Kidney tubule cell (primary cell): ENCODE results near the gene ZNRF1.

Source experiments
- DNase-seq: peaks from one replicate; pipeline ENCODE4 v3.0.0-alpha.2; 2018; ENCODE audit warnings: low spot score

Gene ZNRF1

GRCh38 chr16:75099075-75099667 is 100.3 kb downstream of the ZNRF1 start:
- no peak for DNase-seq

GRCh38 chr16:75099738-75100602 is 101.1 kb downstream of the ZNRF1 start:
- DNase-seq: no peak

GRCh38 chr16:75100603-75100990 is 101.8 kb downstream of the ZNRF1 start:
- DNase-seq: no peak

- no peak for DNase-seq
These were observed 102.8 kb downstream of the ZNRF1 start for GRCh38 chr16:75101635-75102034.

- DNase-seq: no peak
These were observed 103.8 kb downstream of the ZNRF1 start for GRCh38 chr16:75102595-75102994.

- DNase-seq: no peak
These were observed 105.2 kb downstream of the ZNRF1 start for GRCh38 chr16:75103994-75104393.

GRCh38 chr16:75104836-75105235 is 106.0 kb downstream of the ZNRF1 start:
- DNase-seq: no peak

- no peak for DNase-seq
These were observed 106.7 kb downstream of the ZNRF1 start for GRCh38 chr16:75105306-75106061.

GRCh38 chr16:75106351-75107274 is 107.8 kb downstream of the ZNRF1 start:
- DNase-seq: no peak

GRCh38 chr16:75107505-75107904 is 108.7 kb downstream of the ZNRF1 start:
- DNase-seq: no peak

- peak; percentile 100 for DNase-seq
These were observed 110.2 kb downstream of the ZNRF1 start for GRCh38 chr16:75108792-75109731.

GRCh38 chr16:75109732-75110243 is 111.0 kb downstream of the ZNRF1 start:
- peak; percentile 32 for DNase-seq

- DNase-seq: peak; percentile 89
These were observed 112.1 kb downstream of the ZNRF1 start for GRCh38 chr16:75110637-75111513.

- no peak for DNase-seq
These were observed 112.7 kb downstream of the ZNRF1 start for GRCh38 chr16:75111514-75111940.

- DNase-seq: no peak
These were observed 113.3 kb downstream of the ZNRF1 start for GRCh38 chr16:75111961-75112733.

GRCh38 chr16:75112734-75113491 is 114.1 kb downstream of the ZNRF1 start:
- DNase-seq: no peak

- no peak for DNase-seq
These were observed 114.8 kb downstream of the ZNRF1 start for GRCh38 chr16:75113541-75114121.
